Limb (tissue), 2 donors: ENCODE results near the gene AHRR.
A peak's percentile ranks its signal among the peaks of the same experiment; 100 is the strongest.

Experiments
- DNase-seq, 2 donors: peaks; one replicate each; pipeline ENCODE4 v3.0.0-alpha.2; 2016; ENCODE audit errors: extremely low spot score in 2 of 2

The AHRR gene

DNA sequence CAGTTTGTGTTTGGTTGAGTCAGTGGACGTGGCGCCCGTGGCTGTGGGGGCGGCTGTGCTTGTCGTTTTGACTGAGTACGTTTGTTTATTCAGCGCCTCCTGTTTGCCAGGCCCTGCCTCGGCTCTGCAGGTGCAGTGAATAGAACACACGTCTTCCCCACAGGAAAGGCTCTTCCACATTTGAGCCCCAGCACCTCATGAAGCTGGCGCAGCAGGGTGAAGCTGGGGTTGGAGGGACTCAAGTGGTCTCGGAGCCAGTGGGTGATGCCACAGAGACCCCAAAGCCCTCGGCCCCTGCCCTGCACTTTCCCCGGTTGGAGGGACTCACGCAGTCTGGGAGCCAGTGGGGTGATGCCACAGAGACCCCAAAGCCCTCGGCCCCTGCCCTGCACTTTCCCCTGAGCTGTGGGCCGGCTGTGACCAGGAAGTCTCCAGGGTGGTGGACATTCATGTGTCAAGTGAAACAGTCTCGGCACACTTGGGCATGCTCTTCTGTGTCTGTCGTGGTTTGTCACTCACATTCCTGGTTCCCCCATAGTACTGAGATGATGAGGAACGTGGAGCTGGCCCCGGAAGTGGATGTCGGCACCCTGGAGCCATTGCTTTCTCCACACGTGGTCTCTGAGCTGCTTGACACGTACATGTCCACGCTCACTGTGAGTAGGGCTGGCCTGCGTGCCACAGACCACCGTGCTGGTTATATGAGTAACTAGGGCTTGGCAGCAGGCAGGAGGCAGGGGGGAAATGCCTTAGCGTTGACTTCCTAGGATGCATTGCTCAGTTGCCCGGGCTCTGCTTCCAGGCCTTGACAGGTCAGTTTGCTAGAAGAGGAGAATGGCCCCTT lies 135.1 kb downstream of the AHRR start:
- peak in 1 of 2 donors; percentile 17 for DNase-seq

DNA sequence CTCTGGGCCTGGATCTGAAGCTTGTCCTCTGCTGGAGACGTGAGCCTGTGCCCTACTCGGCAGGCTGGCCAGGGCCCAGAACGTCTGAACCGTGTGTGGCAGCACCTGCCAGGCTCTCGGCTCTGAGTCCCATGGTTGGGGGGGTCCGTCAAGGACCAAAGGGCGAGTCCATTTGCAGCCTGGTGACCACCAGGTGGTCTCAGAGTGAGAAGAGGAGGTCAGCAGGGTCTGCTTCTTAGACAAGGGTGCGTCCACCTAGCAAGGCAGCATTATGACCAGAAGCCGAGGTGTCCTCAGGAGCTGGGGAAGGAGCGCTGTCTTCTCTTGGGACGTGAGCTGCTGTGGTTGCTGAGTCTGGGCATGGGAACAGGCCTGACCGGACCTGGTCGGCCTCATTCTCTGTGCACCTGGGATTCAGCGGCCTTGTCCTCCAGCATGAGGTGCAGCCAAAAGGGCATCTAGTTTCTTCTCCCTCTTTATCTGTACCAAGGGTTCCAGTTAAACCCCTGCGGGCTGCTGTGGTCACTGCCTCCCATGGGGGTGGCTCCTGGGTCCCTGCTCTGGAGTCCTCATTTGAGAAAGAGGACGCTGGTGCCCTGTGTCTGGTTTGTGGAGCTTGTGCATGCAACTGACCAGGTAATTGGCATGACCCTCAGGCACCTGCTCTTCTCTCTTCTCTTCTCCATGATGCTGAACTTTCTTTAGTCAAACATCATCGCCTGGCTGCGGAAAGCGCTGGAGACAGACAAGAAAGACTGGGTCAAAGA lies 135.9 kb downstream of the AHRR start:
- DNase-seq = peak in 1 of 2 donors; percentile 11

DNA sequence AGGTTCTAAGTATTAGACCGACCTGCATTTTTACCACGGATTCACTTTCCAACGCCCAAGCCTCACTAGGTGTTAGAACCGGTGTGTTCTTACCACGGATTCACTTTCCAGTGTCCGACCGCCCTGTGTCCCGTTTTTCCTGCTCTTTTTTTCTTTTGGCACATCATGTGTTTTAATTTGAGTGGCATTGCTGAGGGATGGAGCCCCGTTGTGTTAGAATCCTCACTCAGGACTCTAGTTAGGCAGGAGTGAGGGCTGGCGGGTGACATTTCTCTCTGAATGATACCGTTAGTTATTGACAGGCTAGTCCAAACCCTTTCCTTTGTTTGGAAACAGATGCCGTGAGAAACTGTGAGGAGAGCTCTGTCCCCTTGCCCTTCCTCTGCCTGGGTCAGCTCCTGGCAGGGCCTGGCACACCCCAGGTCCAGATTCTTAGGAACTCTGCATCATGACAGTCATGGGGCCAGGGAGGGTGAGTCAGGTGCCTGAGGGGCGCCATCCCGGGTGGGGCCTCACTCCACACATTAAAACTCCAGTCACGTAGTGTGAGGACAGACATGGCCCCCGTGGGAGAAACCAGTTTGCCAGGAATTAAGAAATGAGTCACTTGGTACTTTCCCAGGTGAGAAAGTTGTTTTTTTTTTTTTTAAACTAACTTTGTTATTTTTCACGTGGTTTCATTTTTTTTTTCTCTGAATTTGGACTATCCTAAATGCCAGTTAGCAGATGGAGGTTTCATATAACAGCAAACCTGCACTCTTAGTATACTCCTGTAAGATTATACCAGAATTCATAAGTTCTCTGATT lies 137.2 kb downstream of the AHRR start:
- peak in 1 of 2 donors; percentile 29 for DNase-seq

DNA sequence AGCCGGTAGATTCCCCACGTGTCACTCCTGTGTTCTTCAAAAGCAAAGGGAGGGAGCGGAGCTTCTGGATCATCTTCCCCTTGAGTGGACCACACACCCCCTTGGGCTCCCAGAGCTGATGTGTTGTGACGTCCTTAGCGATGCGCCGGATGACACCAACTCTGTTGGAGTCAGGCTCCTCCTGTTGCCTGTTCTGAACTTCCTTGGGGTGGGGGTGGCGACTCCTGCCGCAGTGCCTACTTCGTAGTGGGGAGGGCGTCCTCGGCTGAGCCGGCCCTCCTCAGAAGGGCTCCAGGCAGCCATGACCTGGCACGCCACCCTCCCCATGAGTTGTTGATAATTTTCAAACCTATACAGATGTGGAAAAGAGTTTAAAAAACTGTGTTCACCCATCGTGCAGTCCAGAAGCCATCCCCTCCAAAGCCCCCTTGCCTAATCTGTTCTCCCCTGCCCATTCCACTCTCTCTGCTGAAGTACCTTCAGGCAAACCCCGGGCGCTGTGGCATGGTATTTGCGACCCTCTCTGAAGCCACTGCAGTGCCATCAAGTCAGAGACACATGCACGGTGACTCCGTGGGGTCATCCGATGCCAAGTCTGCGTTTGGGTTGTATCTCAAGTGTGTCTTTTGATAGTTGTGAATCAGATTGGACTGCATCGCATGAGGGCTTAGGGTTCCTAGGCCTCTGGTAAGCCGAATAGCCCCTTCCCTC lies 138.2 kb downstream of the AHRR start:
- DNase-seq = peak in 1 of 2 donors; percentile 14

DNA sequence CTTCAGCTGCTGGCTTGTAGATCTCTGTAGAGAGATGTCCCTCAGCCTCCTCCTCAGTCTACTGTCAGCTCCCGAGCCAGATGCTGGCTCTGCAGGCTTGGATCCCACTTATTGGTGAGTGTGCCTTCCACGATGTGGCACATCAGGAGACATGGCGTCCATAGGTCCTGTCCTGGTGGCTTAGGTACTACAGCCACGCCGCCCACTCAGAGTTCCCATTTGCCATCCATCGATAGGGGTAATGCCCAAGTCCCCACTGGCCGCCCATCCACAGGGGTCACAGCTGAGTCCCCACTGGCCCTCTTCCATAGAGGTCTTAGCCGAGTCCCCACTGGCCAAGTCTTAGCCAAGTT lies 138.7 kb downstream of the AHRR start:
- DNase-seq = peak in 1 of 2 donors; percentile 6

DNA sequence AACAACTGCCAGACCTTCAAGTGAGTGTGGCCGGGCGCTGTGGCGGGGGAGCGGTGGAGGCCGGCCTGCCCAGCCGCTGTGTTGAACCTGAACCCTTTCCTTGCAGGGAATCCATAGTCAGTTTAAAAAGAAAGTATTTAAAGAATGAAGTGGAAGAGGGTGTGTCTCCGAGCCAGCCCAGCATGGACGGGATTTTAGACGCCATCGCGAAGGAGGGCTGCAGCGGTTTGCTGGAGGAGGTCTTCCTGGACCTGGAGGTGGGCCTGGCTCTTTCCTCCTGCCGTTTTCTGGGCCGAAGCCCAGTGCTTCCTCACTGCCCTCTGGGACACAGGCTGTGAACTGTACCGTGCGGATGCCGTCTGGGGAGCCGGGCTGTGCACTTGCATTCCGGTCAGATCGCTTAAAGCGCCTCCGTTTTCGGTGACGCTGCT lies 140.6 kb downstream of the AHRR start:
- DNase-seq = peak in 1 of 2 donors; percentile 16

DNA sequence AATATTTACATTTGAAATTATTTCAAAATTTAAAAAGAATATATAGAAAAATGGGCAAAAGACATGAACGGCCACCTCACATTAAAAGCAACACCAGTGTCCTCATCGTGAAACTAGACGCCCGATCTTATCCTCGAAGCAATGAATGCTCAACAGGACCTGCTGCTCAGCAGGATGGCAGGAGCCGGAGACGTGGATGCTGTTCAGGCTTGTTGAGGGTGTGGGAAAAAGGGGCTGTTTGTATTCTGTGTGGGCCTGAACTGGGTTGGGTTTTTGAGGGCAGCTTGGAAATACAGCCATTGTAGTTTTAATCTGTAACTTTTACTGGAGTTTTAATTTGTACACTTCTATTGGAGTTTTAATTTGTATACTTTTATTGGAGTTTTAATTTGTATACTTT lies 141.8 kb downstream of the AHRR start:
- peak in 1 of 2 donors; percentile 7 for DNase-seq

DNA sequence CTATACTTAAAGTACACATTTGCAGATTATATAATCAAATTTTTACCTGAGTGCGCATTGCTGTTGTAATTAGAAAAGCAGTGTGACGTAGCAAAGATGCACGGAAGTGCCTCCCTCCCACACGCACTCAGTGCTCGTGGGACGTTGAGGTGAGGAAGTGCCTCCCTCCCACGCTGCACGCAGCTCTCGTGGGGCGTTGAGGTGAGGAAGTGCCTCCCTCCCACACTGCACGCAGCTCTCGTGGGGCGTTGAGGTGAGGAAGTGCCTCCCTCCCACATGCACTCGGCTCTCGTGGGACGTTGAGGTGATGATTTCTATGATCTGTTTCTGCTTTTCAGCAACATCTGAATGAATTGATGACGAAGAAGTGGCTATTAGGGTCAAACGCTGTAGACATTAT lies 142.4 kb downstream of the AHRR start:
- no peak for DNase-seq

DNA sequence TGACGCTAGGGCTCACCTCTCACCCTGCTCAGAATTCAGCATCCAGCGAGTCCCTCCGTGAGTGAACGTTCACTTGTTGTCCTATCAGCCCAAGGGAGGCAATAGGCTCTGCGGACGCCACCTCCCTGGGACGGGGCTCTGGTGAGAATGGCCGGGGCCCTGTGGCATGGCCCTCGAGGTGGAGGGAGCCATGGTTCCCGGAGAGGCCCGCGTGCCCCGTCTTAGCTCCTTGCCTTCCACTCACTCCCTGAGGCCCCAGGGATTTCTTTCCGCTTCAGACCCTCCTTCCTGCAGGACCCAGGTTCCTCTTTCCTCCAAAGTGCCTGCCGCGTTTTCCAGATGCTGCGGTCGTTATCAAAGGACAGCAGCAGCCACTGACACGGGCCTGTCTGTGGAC lies 142.9 kb downstream of the AHRR start:
- peak in 1 of 2 donors; percentile 16 for DNase-seq

DNA sequence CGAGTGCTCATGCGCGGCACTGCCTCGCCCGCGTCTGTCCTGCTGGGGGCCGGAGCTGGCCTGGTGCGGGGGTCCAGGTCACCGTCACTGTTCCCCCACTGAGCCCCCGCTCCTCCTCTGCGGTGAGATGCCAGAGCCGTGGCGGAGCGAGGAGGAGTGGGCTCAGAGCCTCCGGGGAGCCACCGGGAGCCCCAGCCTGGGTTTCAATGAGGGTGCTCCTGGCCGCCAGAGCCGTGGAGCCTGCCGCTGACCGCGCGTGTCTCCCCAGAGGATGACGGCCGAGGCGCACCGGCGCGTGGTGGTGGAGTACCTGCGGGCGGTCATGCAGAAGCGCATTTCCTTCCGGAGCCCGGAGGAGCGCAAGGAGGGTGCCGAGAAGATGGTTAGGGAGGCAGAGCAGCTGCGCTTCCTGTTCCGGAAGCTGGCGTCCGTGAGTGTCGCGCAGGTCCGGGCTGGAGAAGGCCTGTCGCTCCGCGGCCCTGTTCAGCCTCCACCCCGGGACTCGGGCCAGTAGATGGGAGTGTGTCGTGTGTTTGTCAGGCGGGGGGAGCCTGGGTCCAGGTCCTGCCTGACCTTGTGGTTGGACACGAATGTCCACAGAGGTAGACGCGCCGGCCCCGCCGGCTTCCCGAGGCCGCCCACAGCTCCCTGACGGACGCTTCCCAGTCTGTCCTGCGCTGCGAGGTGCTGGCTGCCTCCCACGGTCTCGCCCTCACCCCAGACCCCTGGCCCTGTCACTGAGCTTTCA lies 143.5 kb downstream of the AHRR start:
- DNase-seq = peak in 1 of 2 donors; percentile 16

DNA sequence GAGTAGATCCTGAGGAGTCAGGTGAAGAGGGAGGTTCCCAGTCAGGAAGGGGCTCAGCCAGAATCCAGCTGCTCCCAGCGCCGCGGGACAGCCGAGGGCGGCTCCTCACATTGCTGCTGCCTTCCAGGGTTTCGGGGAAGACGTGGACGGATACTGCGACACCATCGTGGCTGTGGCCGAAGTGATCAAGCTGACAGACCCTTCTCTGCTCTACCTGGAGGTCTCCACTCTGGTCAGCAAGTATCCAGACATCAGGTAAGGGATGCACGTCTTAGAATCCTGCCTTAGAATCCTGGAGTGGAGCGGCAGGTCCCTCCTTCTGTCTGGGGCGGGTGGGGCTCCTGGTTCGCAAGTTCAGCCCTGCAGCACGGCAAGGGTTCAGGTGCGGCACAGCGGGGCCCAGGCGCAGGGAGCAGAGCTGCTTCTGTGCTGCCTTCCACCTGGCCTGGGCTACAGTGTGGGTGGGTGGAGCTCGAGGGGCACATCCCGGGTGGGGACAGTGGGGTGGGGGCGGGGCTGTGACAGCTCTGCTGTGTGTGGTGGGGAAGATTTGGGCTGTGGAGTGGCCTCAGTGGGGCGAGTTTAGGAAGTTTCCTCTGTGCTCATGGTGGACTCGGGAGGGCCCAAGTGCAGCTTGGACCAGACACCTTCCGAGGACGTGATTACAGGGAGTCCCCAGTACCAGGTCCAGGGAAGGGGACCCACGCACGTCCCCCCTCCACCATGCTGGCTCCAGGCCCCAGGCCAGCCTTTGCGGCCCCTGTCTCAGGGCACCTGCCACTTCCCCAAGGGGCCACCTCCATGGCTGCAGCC lies 144.3 kb downstream of the AHRR start:
- DNase-seq = peak in 1 of 2 donors; percentile 22

DNA sequence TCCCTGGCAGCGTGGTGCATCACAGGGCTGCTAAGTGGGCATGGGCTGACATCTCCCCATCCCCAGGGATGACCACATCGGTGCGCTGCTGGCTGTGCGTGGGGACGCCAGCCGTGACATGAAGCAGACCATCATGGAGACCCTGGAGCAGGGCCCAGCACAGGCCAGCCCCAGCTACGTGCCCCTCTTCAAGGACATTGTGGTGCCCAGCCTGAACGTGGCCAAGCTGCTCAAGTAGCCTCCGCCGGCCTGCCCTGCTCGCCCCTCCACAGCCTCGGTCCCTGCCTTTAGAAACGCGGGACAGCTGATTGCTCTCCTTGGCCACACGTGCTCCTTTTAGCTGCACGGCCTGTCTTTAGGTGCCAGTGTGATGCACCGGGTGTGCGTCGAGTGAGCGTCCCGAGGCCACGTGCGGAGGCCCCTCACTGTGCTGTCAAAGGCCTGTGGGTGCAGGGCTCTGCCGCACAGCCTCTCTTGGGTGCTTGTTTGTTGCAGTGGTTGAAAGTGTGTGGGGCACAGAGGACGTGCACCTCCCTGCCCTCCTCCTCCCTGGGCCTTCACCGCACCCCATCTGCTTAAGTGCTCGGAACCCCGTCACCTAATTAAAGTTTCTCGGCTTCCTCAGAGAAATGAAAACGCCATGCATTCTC lies 145.3 kb downstream of the AHRR start:
- DNase-seq = peak in 1 of 2 donors; percentile 14

DNA sequence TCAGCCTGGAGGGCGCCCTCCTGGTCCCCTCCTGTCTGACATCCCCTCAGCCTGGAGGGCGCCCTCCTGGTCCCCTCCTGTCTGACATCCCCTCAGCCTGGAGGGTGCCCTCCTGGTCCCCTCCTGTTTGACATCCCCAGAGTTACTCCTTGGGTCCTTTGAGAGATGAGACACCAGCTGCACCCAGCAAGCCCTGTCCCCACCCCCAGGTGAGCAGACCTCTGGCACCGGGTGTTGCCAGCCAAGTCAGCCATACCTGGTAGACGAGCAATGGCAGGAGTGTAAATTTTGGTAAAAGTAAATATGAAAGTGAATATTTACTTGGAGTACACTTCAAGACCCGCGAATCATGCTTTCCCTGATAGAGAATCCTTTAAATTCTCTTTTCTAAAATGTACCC lies 146.9 kb downstream of the AHRR start:
- no peak for DNase-seq

DNA sequence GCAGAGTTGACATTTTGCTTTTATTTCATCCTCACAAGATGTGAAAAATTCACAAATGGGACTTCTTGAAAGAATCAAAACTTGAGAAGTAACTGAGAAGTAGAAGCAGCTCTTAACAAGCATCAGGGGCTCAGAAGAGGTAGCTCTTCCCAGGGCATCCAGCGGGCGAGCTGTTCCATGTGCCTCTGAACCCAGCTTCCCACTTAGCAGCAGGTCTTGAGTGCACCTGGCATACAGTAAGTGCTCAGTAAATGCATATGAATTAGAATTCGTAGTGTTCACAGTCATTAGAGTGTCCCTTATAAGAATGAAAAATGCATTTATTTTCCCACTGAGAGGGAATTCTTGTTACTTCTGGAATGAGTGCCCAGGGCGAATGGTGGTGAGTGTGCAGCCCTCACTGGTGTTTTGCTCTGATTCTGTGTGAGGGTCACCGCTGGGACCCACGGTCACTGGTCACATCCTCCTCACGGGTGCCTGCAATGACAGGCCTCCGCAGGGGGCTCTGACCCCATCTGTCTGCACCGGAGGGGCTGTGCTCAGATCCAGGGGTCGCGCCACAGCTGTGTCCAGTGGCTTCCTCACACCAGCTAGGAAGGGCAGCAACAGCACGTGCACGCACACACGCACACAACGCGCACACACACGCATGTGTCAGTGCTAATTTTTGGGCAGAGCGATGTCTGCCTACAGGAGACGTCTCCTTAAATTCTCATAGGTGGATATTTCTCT lies 148.4 kb downstream of the AHRR start:
- DNase-seq = peak in 1 of 2 donors; percentile 24

DNA sequence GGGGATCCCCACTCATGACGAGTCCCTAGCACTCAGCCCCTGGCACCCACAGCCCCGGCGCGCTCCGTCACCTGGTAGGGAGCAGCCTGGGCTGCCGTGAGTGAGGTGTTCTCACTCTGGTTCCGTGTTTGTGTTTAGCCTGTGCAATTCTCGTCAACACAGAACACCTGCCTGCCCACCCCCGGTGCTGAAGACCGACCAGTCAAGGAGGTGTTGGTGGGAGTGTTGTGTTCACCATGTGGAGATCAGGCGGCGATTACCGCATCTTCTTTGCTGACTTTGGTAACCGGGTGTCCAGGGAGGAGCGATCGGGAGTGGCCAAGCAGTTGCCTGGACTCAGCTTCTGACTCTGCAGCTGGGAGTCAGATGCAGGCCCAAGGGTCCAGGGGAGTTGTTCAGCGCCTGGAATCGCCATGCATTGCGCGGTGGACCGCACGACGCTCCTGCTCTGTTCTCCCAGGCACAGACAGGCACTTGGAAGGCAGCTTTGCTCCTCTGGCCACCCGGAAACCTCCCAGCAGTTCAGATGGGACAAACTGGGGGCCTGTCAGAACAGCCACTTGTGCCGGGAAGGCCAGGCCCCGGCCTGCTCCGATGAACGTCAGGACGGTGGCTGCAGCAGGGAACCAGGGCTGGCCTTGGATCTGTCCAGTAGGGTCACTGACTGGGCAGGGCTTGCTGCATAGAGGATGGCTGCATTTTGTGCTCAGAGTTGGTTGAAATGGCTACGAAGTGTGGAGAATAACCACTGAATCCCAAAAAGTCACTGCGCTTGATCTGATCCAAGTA lies 149.6 kb downstream of the AHRR start:
- DNase-seq = peak in 1 of 2 donors; percentile 20

DNA sequence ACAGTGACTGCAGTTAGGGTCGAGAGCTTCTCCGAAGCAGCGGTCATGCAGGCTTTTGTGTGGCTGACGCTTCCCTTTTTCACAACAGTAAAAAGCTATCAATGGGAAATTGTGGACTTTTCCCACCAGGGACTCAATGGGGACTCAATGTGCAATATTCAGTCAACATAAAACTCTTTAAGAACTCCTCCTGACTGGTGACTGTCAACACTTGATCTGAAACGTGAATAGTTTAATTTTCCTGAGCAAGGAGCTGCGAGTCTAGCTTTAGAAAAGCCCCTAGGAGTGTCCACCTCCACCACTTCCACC lies 150.2 kb downstream of the AHRR start:
- DNase-seq = no peak

DNA sequence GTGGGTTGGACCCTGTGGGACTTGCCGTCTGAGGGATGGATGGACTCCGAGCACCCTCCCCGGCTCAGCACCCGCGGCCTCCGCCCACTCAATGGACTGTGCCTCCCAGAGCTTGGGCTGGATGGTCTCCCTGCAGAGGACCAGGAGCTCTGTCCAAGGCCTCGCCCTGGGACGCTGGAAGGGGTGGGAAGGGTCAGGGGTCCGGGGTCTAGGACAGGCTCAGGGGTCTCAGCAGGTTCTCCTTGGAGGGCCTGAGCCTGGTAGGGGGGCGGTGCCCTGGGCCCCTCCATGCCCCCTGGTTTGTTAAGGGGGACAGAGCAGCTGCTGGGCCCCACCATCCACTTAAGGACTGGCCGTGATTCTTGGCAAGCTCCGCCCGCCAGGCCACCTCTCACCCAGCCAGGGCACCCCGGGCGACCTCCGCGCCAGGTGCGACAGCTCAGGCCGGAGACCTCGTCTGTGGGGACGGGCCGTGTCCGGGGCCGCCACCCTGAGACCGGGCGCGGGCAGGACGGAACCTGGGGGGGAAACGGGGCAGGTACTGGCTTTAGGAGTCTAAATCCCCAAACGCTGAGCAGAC lies 150.7 kb downstream of the AHRR start:
- peak in 1 of 2 donors; percentile 61 for DNase-seq
